Stimulated activated CD4-positive, alpha-beta T cell treated with anti-CD3 and anti-CD28 coated beads, Interleukin-15, amount 100 ng/mL, for 48 hours (primary cell): ENCODE results near the gene PARD3.

Experiments used
- DNase-seq, 2 donors: peaks; one replicate each; pipeline ENCODE4 v3.0.0-alpha.2; 2020; ENCODE audit warnings: low read depth in 2 of 2

Gene PARD3

DNA sequence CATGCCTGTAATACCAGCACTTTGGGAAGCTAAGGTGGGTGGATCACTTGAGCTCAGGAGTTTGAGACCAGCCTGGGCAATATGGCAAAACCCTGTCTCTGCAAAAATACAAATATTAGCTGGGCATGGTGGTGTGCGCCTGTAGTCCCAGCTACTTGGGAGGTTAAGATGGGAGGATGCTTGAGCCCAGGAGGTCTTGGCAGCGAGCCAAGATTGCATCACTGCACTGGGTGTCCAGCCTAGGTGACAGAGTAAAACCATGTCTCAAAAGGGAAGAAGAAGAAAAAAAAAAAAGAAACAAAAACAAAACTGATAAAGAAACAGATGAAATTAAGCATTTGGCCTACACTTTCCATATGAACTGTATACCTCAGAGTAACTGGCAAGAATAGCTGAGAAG lies 319.2 kb downstream of the PARD3 start:
- DNase-seq = no peak

DNA sequence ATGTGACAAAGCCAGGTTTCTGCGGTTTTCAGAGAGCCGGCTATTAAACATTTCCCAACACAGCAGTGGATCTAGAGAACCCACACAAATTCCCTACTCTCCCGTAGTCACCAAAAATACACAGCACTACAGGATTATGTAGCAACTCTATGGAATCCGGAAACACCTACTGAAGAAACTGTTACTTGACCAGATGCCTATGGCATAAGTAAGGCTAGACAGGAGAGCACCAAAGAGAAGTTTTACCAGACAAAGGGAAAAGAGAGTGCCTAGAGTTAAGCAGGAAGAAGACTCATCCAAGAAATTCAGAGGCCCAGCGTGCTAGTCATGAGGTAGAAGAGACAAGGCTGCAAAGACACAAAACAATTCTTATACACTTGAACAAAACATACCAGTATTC lies 321.1 kb downstream of the PARD3 start:
- no peak for DNase-seq

DNA sequence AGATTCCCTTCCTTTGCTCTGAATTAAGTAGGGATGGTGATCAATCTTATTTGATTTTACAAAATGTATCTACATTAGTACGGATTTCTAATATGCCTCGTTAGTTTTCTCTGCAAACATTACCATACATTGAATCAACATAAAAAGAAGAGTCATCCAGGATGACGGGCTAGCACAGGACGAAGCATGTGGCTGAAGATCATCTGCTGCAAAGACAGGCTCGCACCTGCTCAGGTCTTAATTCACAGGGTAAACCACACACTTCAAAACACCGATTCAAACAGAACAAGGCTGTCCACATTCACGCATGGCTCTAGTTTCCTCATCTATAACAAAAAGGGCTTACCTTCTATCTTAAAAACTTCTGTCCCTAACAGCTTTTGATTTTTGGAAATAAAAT lies 323.0 kb downstream of the PARD3 start:
- no peak for DNase-seq

DNA sequence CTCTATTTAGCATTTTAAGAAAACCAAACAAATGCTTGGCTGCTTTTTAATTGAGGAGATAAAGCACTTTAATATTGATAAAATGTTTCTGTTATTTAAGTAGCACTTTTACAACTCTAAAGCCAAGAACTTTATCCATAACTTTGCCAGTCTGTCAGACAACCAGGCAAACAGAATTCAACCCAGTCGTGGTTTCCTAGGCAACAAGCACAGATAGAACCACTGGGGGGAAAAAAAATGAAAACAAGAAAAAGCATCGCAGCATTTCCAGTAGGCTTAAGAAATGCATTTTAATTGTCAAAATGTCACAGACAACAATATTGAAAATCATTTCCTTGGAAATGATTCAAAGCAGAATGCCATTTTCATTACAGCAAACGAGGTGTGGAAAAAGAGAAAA lies 323.4 kb downstream of the PARD3 start:
- DNase-seq = no peak

DNA sequence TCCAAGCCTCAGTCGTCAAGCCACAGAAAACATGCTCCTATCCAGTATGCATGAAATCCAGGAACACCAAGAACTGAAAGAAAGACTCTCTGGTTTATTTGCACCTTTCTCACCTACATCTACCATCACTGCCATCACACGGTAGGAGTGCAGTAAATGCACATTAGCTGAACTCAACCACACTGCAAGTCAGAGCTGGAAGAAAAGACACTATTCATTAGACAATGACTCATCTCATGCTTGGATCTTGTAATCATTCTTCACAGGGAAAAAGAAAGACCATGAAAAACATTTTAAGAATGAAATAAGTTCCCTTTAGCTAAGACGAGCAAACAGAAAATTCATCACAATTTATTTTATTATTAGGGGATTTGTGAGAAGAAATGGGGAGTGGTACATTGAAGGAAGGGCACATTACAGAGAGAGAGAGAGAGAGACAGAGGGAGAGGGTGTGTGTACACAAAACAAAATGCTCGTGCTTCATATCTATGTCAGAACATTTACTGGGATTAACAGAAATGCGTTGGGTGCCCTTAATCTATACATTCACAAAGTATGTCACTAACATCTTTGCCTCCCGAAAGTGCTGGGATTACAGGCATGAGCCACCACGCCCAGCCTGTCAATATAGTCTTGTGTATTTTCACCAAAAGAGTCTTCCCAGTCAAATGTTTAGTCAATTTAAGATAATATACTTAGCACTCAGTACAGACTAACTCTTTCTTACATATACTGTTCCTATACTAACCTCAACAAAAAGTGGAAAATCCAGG lies 324.9 kb downstream of the PARD3 start:
- DNase-seq = no peak

DNA sequence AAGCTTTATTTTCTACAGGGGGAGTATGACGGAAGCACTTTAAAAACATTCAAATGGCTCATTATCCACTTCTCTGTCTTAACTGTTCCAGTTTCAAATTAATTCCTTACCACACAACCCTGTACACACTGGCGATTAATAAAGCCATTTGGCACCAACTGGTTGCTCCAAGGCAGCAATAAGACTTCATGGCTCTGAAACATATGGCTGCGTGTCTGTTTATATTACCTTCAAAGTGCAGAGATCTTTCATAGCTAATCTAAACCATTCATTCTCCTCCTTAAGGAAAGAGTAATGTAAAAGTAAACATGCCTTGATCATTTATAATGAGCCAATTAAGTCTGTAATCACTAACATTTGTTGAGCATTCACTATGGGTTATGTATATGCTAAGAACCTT lies 325.7 kb downstream of the PARD3 start:
- DNase-seq = no peak

DNA sequence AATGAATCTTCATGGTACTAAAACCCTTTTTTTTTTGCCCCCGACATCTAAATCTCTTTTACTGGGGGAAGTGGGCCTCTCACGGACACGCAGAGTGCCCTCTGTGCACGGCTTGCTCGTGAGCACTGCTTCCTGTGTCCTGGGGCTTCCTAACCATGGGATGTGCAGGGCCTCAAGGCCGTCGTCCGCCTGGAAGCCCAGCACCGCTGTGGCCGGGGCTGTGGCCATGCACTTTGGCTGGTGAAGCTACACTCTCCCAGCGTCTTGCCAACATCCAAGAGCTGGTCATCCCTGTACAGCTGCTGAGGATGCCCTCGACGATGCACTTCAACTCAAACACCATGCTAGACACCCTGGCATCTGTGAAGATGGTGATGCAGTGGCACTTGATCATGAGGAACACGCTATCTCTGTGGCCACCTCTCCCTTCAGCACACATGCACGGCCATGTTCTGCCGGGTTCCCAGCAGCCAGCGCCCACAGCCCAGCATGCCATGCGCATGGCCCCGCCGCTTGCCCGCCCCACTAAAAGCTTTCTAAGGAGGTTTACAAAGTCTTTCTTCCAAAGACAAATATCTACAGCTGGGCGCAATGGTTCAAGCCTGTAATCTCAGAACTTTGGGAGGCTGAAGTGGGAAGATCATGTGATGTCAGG lies 326.5 kb downstream of the PARD3 start:
- no peak for DNase-seq

DNA sequence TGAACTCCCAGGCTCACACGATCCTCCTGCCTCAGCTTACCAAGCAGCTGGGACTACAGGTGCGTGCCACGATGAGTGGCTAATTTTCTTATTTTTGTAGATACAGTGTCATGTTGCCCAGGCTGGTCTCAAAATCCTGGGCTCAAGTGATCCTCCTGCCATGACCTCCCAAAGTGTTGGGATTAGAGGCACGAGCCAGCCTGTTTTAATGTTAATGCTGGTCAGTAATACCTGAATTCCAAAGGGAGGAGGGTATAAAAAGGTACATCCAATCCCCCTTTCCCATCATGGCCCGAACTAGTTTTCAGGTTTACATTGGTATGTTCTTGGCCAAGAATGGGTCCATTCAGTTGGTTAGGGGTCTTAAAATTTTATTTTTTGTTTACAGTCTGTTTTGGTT lies 329.1 kb downstream of the PARD3 start:
- DNase-seq = no peak

DNA sequence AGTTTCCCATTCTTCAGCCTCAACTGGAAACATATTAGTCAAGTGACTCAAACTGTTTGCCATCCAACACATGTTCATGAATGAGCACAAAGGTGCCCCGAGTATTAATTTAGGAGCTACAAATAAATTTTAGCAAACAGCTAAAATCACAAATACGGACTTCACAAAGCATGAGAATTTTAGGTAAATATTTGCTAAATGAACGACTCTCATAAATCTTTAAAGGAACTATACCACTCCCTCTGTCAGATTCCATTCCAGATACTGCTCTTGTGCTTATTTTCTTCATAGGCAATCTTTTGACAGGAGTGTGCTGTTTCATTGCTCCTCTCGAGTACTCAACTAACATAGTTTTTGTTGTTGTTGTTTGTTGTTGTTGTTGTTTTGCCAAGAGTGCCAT lies 330.9 kb downstream of the PARD3 start:
- no peak for DNase-seq

DNA sequence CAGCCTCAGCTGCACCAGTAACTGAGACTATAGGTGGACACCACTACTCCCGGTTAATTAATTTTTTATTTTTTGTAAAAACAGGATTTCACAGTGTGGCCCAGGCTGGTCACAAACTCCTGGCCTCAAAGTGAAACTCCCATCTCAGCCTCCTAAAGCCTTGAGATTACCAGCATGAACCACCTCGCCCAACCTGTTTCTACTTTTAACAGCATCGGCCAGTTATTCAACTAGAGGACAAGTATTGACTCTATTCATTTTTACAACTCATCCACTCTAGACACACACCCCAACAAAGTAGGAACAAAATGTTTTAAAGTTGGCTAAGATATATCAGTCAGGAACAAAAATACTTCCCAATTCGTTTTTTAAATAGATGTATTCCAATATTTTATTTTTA lies 334.8 kb downstream of the PARD3 start:
- no peak for DNase-seq

DNA sequence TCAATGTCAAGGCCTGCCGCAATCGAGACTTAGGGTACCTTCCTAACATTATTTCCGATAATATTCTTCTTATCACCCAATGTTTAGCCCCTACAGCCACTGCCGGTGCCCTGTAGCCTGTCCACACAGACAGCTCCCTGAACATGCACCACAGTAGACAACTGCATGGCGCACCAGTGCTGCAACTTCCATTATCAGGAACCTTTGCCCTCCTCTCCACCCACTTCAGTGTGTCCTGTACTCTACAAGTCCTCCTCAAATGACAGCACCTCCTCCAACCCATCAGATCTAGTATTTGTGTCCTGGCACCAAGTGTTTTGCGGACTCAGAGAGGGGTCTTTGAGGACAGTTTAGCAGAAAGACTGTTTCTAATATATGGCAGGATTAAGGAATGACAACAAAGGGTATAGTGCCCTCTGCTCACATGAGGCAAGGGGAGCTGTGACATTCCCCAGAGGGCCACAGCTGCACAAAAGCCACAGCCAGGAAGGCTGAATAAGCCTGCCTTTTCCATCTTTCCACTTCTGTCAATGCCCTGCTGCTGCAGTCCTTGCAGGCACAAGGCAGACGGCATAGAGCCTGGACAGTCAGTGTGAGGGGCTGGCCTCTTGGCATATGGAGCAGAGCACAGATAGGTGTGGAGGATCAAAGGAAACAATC lies 335.4 kb downstream of the PARD3 start:
- no peak for DNase-seq

DNA sequence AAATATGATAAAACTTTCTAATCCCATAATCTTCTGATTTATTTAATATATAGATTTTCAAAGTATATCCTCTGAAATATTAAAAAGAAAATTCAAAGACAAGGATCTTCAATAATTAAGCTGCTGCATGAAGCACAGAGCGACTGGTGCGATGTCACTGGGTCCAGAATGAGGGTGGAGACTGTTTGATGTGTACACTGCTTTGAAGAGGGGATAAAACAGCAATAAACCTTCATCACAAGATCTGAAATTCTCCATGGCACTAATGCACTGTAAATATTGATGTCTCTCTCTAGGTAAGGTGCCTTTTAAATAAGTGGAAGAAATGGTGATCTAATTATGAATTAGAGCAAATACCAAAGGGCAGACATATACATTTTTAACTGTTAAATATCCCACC lies 337.8 kb downstream of the PARD3 start:
- DNase-seq = no peak

DNA sequence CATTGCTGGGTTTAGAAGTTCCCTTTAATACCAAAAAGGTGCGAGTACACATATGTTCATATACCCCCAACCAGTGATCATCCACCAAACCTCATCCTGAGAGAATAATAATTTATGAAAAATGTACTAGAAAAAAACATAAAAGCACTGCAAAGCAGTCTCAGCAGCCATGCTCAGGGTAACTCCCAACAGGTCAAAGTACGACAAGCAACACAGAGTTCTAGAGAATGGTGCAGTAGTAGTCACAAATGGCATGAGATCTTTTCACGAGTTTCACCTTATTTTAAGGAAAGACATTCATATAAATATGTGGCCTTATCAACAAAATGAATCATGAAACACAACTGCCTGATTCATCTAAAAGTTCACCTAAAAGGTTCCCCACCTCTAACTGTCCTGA lies 338.5 kb downstream of the PARD3 start:
- no peak for DNase-seq

DNA sequence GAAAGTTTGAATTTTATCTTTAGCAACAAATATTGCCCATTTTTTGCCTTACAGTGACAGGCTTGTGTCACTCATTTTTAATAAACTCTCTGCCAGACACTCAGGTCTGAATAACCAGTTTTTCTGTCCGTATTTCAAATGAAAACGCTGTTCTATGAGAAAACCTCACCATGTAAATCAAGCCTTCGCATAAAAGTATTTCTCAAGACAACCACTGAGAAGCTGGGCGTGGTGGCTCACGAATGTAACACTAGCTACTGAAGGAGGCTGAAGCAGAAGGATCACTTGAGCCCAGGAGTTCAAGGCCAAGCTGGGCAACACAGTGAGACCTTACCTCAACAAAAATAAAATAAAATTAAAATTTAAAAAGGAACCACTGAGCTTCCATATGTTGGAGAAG lies 339.3 kb downstream of the PARD3 start:
- no peak for DNase-seq

DNA sequence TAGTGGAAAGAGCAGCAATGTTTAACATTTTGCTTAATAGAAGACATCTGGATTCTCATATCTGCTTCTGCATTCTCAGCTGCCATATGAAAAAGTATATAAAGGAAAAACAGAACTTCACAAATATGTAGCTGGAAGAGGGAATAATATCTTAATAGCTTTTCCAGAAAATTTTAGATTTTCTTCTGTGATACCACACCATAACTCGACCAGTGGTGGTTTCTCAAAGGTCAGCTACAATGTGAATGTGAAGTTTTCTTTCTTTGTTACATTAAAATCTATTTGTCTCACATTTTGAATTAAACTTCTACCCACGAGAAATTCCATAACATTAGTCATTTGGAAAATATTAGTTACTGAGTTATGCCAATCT lies 339.8 kb downstream of the PARD3 start:
- no peak for DNase-seq

DNA sequence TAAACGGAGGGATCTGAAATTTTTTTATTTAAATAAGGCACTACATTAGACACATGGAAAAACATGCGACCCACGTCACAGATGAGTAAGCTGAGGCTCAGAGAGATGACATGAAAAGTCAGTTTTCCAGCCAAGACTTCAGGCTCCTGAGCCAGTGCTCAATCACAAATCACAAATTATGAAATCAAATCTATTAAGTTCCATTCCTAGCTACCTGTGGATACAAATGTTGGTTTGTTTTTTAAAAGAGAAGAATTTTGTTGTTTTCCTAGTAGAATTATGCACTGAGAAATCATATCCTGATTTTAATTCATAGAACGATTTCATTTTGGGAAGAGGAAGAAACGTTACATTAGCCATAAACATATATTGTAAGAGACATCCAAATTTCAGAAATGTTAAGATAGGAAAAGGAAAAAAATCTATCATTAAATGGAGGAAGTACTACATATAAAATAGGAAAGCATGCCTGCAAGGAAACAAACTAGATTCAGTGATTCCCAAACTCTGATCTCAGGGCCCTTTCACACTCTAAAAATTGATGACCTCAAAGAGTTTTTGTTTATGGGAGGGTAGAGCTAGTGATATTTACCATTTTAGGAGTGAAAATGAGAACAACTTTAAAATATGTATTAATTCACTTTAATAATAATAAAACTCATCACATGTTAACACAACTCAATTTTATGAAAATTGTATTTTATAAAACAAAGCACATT lies 340.4 kb downstream of the PARD3 start:
- no peak for DNase-seq

DNA sequence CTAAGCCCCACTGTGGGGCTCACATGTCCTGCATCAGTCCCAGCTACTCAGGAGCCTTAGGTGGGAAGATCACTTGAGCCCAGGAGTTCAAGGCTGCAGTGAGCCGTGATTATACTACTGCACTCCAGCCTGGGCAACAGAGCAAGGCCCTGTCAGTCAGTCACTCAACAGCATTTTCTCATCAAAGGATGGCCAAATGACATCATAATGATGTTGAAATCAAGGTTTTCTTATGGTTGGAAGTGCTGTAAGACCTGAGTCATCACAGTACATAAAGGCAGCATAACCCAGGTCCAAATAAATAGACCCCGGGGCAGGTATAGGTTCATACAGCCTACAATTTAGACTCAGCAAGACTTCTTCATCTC lies 341.1 kb downstream of the PARD3 start:
- no peak for DNase-seq

DNA sequence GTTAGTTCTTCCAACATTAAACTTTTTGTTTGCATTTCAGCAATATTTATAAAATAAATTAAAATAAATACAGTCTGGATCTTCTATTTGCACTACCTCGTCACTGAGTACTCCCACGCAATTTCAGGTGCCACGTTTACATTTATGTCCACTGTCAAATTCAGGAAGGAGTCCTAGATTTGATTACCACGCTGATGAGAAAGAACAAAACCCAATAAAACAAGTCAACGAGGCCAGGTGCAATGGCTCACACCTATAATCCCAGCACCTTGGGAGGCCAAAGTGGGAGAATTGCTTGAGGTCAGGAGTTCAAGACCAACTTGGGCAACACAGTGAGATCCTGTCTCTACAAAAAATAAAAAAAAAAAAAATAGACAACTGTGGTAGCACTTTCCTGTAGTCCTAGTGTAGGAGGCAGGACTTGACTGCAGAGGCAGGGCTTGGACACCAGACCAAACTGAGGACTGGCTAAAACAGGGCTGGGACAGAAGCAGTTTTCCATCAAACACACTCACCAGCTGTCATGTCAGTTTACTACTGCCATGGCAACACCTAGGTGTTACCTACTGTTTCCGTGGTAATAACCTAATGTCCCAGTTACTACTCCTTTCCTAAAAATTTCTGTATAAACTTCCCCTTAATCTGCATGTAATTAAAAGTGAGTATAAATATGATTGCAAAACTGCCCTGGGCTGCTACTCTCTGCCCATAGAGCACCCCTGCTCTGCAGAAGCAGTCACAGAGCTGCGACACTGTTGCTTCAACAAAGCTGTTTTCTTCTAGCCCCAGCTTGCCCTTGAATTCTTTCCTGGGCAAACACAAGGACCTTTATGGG lies 341.7 kb downstream of the PARD3 start:
- DNase-seq = no peak

DNA sequence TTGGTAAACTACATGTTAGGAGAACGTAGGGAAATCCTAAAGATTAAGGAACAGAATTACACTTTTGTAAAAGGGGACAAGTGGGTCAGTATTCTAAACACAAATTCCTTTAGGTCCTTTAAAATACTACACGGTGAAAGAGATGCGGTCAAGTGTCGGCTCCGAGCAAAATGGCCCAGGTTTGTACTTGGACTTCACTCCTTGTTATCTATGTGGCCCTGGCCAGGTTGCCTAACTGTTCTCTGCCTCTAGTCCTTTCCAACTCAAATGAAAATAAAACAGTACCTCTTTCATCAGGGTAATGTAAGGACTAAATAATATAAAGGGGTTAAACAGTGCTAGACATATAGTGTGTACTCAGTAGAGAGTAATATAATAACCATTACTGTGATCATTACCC lies 344.8 kb downstream of the PARD3 start:
- DNase-seq = no peak

DNA sequence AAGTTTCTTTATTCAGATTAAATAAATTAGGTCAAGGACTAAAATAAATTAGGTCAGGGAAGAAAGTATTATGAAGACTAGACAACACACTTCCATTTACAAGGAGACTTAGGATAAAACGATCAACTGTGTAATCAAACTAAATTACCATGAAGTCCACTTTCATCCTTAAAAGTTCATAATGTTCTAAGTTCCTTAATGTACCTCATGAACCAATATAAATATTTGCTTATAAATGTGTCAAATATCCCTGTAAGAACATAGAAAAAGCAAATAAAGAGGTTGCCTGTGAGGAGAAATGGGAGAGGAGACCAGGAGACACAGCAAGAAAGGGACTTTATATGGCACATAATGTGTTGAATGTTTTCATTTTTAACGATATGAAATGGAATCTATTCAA lies 345.6 kb downstream of the PARD3 start:
- no peak for DNase-seq

DNA sequence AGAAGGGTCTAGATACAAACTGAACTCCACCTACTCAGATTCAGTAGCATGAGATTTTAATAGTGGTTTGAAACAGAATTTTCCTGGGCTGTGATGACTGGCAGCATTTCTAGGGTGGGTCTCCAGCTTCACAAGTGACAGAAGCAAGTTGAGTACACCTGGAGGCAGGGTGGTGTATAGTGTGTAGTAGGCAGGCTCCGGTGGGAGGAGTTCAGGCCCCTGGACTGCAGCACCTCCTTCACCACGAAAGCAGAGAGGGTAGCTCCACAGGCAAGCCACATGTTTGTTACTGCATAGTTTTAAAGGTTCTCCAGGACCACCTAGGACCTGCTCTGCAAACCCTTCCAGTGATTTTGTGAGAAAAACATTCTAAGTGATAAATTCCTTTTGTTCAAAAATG lies 347.2 kb downstream of the PARD3 start:
- DNase-seq = no peak

DNA sequence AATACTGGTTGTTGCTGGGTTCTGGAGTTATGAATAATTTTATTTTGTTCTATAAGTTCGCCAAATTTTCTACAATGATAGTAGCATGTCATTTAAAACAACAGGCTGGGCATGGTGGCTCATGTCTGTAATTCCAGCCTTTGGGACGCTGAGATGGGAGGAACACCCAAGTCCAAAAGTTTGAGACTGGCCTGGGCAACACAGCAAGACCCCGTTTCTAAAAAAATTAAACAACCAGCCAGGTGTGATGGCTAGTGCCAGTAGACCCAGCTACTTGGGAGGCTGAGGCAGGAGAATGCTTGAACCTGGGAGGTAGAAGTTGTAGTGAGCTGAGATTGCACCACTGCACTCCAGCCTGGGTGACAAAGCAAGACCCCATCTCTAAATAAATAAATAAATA lies 347.7 kb downstream of the PARD3 start:
- DNase-seq = no peak
